NCI-H146 treated with DMSO at 0.1 percent for 48 hours (cell line): Measurements from ENCODE around the gene SLC10A6.

Experiments used
- DNase-seq: peaks from one replicate; lab custom pipeline; 2025; ENCODE audit not compliant: unreplicated experiment; lab: John Stamatoyannopoulos, UW

SLC10A6 gene

DNA sequence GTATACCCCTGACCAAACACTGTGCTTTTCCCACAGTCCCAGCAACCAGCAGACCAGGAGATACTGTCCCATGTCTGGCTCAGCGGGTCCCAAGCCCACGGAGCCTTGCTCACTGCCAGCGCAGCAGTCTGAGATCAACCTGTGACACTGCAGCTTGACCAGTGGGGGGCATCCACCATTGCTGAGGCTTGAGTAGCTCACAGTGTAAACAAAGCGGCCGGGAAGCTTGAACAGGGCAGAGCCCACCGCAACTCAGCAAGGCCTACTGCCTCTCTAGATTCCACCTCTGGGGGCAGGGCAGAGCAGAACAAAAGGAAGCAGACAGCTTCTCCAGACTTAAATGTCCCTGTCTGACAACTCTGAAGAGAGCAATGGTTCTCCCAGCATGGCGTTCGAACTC lies 58.1 kb downstream of the SLC10A6 start:
- no peak for DNase-seq

DNA sequence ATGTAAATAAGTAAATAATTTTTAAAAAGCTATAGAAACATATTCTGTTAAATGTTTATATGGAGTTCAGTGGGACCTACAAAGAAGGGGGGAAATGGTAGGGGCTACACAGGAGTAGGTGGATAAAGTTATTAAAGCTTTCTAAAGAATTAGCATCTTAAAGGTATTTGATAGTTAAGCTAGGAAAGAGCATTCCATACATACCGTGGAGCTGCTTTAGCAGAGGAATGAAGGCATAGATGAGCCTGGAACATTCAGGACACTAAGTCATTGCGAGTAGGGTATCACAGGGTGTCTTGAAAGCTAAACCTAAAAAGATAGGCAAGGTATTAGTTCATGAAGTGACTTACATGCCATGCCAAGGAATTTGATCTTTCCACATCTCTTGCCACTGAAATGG lies 60.4 kb downstream of the SLC10A6 start:
- DNase-seq: no peak

DNA sequence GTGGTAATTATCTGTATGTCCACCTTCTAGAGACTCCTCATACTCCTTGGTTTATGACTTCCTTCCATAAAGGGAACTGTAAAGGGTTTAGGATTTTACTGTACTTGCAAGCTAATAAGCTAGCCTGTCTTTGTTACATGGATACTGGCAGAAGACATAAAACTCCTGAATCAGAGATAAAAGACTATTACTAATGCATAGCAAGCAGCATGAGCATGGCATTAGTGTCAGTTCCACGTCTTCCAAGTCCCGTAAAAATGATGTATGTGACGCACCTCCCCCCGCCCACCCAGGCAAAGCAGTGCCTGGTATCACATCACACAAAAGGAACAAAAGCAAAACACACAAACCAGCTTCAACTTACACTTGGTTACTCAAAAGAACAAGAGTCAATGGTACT lies 71.0 kb downstream of the SLC10A6 start:
- DNase-seq: no peak

DNA sequence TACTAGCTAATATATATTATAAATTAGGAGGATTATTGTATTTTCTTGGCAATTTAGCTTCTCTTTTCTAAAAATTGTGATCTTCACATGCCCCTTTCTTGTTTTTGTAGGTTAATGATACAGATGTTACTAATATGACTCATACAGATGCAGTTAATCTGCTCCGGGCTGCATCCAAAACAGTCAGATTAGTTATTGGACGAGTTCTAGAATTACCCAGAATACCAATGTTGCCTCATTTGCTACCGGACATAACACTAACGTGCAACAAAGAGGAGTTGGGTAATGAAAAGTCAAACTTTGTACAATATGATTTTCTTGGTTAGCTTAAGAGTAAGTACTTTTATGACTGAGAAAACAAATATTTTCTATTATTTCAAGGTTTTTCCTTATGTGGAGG lies 74.1 kb downstream of the SLC10A6 start:
- no peak for DNase-seq
